SK-N-MC (cell line): ENCODE data around the gene SUPT6H.

Source experiments
- EZH2 ChIP-seq: fragments of 200-600 bp; sonication (generic); IDR thresholded peaks from one replicate; pipeline ENCODE4 v1.6.1; 2017; ENCODE audit warnings: antibody characterized with exemption
- POLR2AphosphoS5 ChIP-seq: IDR thresholded peaks from 2 replicates; pipeline ENCODE4 v1.6.1; 2012; ENCODE audit warnings: mild to moderate bottlenecking, low read depth, low read length, borderline replicate concordance

GRCh38 chr17:28626818-28627217 lies 35.2 kb upstream of the SUPT6H start:
- TF ChIP-seq POLR2AphosphoS5 (no peak), EZH2 (no peak)
